Erythroblast (primary cell): ENCODE data around the gene TDRD1.

Experiments used
- DNase-seq, 2 experiments: peaks; one replicate each; lab custom pipeline; 2025; lab: John Stamatoyannopoulos, UW
- GATA1 ChIP-seq: IDR thresholded peaks from 2 replicates; pipeline ENCODE4 v1.6.1; 2011; ENCODE audit warnings: low read depth, mild to moderate bottlenecking, control low read depth, low read length, moderate library complexity
- POLR2A ChIP-seq: IDR thresholded peaks from 2 replicates; pipeline ENCODE4 v1.6.1; 2011; ENCODE audit warnings: mild to moderate bottlenecking, low read length

TDRD1 gene

GRCh38 chr10:114166494-114166893, 12.7 kb upstream of the TDRD1 start:
- no peak for TF ChIP-seq POLR2A
- no peak for TF ChIP-seq GATA1
- DNase-seq, result no peak

- TF ChIP-seq GATA1, result no peak
- TF ChIP-seq POLR2A, result no peak
- no peak for DNase-seq
Measured at GRCh38 chr10:114167985-114168384, 11.2 kb upstream of the TDRD1 start.

DNA sequence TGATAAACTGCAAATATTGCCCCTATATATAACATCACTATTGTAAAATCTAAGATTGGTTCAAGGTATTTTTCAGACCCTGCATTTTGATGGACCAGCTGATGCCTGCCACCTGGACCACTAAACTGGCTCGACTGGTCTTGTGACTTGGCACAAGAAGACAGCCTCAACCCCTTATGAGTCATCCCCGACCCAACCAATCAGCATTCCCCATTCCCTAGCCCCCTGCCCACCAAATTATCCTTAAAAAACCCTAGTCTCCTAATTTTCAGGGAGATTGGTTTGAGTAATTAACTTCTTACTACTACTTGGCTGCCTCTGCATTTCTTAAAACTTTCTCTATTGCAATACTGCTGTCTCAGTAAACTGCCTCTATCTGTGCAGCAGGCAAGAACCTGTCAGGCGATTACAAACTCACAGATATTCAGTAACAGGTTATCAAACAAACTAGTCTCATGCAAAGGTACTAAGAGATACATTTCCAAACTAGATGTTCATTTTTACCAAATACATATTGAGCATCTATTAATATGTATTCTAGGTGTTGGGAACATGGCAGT, 10.6 kb upstream of the TDRD1 start:
- no peak for DNase-seq
- TF ChIP-seq POLR2A (no peak), GATA1 (no peak)

DNA sequence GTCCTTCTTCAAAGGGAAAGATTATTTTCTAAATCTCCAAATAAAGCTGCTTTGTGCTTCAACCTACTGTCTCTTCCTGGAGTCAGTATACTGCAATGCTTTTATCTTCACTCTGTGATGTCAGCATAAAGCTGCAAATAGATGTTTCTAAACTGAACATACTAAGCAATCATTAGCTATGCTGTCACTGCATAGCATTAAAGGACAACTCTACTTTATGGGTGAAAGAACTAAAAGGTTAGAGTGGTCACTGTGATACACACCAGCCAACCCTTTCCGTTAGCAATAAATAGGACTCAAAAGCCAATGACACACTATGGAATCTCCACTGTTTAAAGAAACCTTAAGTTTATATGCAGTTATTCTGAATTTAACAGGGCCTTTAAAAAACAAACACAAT, 6.9 kb upstream of the TDRD1 start:
- TF ChIP-seq POLR2A (no peak), GATA1 (no peak)
- peak in 1 of 2 experiments; percentile 15 for DNase-seq

- TF ChIP-seq POLR2A, result no peak
- TF ChIP-seq GATA1, result no peak
- DNase-seq, result no peak
Measured at GRCh38 chr10:114172776-114173602, 6.2 kb upstream of the TDRD1 start.

DNA sequence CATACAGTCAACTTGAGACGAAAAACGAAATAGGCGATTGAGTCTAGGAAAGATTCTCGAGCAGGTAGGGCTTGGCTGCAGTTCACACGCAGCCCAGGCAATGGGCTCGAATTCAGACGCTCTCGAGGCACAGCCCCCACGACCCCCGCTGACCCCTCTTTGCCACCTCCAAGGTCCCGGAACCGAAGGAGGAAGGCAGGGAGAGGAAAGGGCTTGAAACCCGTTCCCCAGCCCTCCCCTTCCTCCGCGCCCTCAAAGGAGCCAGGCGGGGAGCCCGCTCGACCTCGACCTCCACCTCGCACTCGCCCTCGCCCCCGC, 5.6 kb upstream of the TDRD1 start:
- DNase-seq, result peak in 1 of 2 experiments; percentile 43
- TF ChIP-seq GATA1, result no peak
- no peak for TF ChIP-seq POLR2A

GRCh38 chr10:114173921-114174694, 5.0 kb upstream of the TDRD1 start, which contains the start of gene CCDC186:
CCDC186 (minus strand) TSS chr10:114174203; CDS start chr10:114163268, 10,935 bp downstream.
- peak; percentile 92 to 96 for DNase-seq
- no peak for TF ChIP-seq GATA1
- peak; percentile 81 for TF ChIP-seq POLR2A

GRCh38 chr10:114174695-114175188, 4.4 kb upstream of the TDRD1 start:
- no peak for DNase-seq
- TF ChIP-seq POLR2A (no peak), GATA1 (no peak)

GRCh38 chr10:114175667-114176066, 3.5 kb upstream of the TDRD1 start:
- no peak for TF ChIP-seq POLR2A
- TF ChIP-seq GATA1, result no peak

GRCh38 chr10:114176511-114176910, 2.6 kb upstream of the TDRD1 start:
- no peak for TF ChIP-seq GATA1
- no peak for TF ChIP-seq POLR2A

More at GRCh38 chr10:114175667-114176066, 3.5 kb upstream of the TDRD1 start:
- peak in 1 of 2 experiments; percentile 8 for DNase-seq

DNA sequence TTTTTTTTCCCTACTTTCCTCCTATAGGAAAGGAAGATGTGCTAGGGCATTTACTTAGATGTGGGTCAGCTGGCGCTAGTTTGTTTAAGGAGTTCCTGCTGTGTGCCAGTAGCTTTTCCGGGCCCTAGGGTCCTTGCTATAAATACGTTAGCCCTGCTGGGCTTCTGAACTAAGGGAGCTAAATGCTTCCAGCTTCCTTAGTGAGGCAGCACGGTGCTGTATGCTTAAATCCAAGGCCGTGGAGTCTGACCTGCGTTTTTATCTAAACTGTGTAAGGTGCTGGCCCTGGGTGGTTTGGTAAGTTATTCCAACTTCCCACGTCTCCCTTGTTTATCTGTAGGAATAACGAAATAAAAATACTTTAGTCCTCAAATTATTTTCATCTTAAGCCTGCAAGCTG, 594 bp downstream of the TDRD1 start:
- TF ChIP-seq POLR2A (no peak), GATA1 (no peak)
- DNase-seq, result no peak

More at GRCh38 chr10:114176511-114176910, 2.6 kb upstream of the TDRD1 start:
- DNase-seq, result no peak

- DNase-seq, result no peak
Measured at GRCh38 chr10:114180937-114181336, 1.8 kb downstream of the TDRD1 start.

GRCh38 chr10:114181971-114182370, 2.8 kb downstream of the TDRD1 start:
- TF ChIP-seq POLR2A, result no peak
- no peak for TF ChIP-seq GATA1
- no peak for DNase-seq

More at GRCh38 chr10:114180937-114181336, 1.8 kb downstream of the TDRD1 start:
- no peak for TF ChIP-seq GATA1
- no peak for TF ChIP-seq POLR2A
